ENCODE data around the gene EZH1.

Gene EZH1

GRCh38 chr17:42708588-42708987 is 36.3 kb downstream of the EZH1 start:
- no peak overlapping the region for H3K4me3 Mint-ChIP-seq
- H3K27me3 Mint-ChIP-seq: no peaks in the 10 kb centered on the region
- H3K4me1 Mint-ChIP-seq (ENCODE audit: low read depth): peaks cover 5% of the 10 kb centered on the region
- peaks cover 100% of the 10 kb centered on the region for H3K36me3 Mint-ChIP-seq (ENCODE audit: low read depth)
- H3K27ac Mint-ChIP-seq: no peak overlapping the region
- H3K9me3 Mint-ChIP-seq: no peaks in the 10 kb centered on the region
- intact Hi-C loops (cut with micrococcal nuclease): loop anchor here (10.0 kb wide), 1 partner anchor 124 kb away; no protein-coding TSS in a partner anchor

- Mint-ChIP-seq H3K4me3 (no peak overlapping the region), H3K36me3 (ENCODE audit: low read depth) (peaks cover 100% of the 10 kb centered on the region), H3K27ac (no peak overlapping the region), H3K27me3 (no peaks in the 10 kb centered on the region), H3K9me3 (no peaks in the 10 kb centered on the region), H3K4me1 (ENCODE audit: low read depth) (peaks cover 11% of the 10 kb centered on the region)
- intact Hi-C loops (cut with micrococcal nuclease): loop anchor here (10.0 kb wide), 1 partner anchor 122 kb away; no protein-coding TSS in a partner anchor
These were observed 38.1 kb downstream of the EZH1 start for GRCh38 chr17:42706732-42707131.

- Mint-ChIP-seq H3K9me3 (no peaks in the 10 kb centered on the region), H3K4me3 (no peak overlapping the region), H3K36me3 (ENCODE audit: low read depth) (peaks cover 100% of the 10 kb centered on the region), H3K4me1 (ENCODE audit: low read depth) (peaks cover 11% of the 10 kb centered on the region), H3K27ac (no peak overlapping the region), H3K27me3 (no peaks in the 10 kb centered on the region)
- intact Hi-C loops (cut with micrococcal nuclease): loop anchor here (10.0 kb wide), 1 partner anchor 120 kb away; no protein-coding TSS in a partner anchor
These were observed 39.9 kb downstream of the EZH1 start for GRCh38 chr17:42704837-42705494.

DNA sequence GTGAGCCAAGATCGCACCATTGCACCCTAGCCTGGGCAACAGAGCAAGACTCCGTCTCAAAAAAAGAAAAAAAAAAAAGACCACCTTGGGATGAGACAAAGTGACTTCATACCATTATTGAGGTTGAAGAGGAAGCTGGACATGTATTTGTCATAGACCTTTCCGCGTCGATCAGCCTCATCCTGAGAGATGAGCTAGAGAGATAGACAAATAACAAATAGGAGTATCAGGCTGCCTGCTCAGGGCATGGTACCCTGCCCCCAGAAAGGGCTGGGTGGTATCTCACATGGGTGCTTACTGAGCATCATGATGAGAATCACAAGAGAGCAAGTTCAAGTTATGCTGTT is 40.4 kb downstream of the EZH1 start:
- Mint-ChIP-seq H3K4me3 (no peak overlapping the region), H3K4me1 (ENCODE audit: low read depth) (peaks cover 11% of the 10 kb centered on the region), H3K27me3 (no peaks in the 10 kb centered on the region), H3K9me3 (no peaks in the 10 kb centered on the region), H3K36me3 (ENCODE audit: low read depth) (peaks cover 96% of the 10 kb centered on the region), H3K27ac (no peak overlapping the region)
- intact Hi-C loops (cut with micrococcal nuclease): loop anchor here (10.0 kb wide), 1 partner anchor 120 kb away; no protein-coding TSS in a partner anchor

DNA sequence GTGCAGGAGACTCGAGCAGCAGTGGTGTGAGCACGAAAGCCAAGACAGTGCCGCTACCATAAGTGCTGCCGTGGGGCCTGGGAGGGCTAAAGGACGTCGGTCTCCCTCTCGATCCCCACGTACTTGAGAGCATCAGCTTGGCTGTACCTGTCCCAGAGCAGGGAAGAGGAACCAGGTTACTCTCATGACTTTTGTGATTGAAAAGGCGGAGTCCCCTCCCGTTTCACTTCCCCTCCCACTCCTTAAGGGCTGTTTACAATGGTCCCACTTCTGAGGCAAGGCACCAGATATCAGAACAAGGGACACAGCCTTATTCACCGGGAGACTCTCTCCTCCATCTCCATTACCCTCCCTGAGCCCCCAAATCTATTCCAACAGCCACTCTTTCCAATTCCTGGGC is 42.4 kb downstream of the EZH1 start:
- Mint-ChIP-seq H3K27me3 (no peaks in the 10 kb centered on the region), H3K27ac (no peak overlapping the region), H3K4me3 (no peak overlapping the region), H3K4me1 (ENCODE audit: low read depth) (peaks cover 11% of the 10 kb centered on the region), H3K36me3 (ENCODE audit: low read depth) (peaks cover 96% of the 10 kb centered on the region), H3K9me3 (no peaks in the 10 kb centered on the region)
- intact Hi-C loops (cut with micrococcal nuclease): loop anchor here (10.0 kb wide), 1 partner anchor 118 kb away; no protein-coding TSS in a partner anchor

DNA sequence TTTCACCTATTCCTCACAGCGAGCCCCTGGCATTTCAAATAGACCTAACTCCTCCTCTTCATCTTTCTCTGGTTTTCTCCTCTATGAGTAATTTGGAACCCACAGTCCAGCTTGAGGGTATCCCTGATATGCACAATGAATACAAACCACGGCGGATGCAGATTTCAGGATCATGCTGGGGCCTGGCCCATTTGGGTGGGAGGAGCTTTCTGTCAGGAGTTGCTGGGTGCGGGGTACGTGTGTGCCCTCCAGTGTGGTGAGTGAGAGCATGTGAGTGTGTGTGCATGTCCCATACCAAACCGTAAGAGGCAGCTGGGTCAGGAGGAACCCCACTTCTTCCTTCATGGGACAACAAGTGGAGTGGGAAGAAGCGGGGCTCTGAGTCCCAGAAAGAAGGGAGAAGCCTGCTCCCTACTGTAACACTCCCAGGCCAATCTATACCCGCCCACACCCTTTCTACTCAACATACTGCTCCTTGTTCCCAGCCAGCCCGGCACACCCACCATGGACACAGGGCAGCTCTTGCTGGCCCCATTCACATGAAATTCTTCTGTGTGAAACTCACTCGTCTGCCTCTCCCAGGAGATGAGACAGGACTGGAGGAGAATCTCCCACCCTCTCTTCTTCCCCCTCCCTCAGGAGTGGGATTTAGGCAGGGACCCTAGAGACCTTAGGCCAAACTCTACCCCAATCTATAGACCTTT is 44.1 kb downstream of the EZH1 start:
- peaks cover 91% of the 10 kb centered on the region for H3K36me3 Mint-ChIP-seq (ENCODE audit: low read depth)
- intact Hi-C loops (cut with micrococcal nuclease): loop anchor here (10.0 kb wide), 1 partner anchor 116 kb away; no protein-coding TSS in a partner anchor
- H3K4me3 Mint-ChIP-seq: no peak overlapping the region
- no peak overlapping the region for H3K27ac Mint-ChIP-seq
- H3K27me3 Mint-ChIP-seq: no peaks in the 10 kb centered on the region
- H3K9me3 Mint-ChIP-seq: no peaks in the 10 kb centered on the region
- peaks cover 11% of the 10 kb centered on the region for H3K4me1 Mint-ChIP-seq (ENCODE audit: low read depth)

- peaks cover 81% of the 10 kb centered on the region for H3K36me3 Mint-ChIP-seq (ENCODE audit: low read depth)
These were observed 45.5 kb downstream of the EZH1 start for GRCh38 chr17:42699415-42699740.

DNA sequence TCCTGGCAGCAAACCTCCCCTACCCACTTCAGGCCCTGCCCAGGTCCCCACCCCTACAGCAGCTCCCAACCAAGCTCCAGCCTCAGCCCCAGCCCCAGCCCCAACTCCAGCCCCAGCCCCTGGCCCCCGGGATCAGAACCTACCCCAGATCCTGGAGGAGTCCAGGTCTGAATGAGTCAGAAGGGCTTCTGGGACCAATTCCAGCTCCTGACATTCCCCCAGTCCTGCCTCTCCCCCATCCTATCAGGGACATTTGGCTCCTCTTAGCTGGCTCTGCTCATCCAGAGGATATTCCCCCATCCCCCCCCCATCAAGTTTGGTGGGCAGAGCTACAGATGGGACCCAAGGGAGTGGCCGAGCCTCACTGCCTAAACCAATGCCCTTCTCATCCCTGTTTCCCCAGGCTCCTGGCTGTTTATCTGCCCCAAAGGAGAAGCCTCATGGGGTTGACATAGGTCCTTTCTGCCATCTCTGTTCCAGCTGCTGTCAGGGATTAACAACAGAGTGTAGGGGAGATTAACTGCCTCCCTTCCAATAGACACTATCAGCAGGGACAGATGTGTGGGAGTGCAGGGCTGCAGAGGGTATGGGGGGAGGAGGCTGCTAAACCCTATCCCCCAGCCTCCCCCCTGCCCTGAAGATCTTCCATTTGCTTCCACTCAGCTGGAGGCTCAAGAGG is 46.0 kb downstream of the EZH1 start:
- Mint-ChIP-seq H3K4me1 (ENCODE audit: low read depth) (peaks cover 6% of the 10 kb centered on the region), H3K27ac (no peak overlapping the region), H3K36me3 (ENCODE audit: low read depth) (peaks cover 76% of the 10 kb centered on the region), H3K27me3 (no peaks in the 10 kb centered on the region), H3K4me3 (no peak overlapping the region), H3K9me3 (no peaks in the 10 kb centered on the region)
- intact Hi-C loops (cut with micrococcal nuclease): no loop called here

More at GRCh38 chr17:42699415-42699740, 45.5 kb downstream of the EZH1 start:
- Mint-ChIP-seq H3K27ac (no peak overlapping the region), H3K27me3 (no peaks in the 10 kb centered on the region), H3K9me3 (no peaks in the 10 kb centered on the region), H3K4me3 (no peak overlapping the region), H3K4me1 (ENCODE audit: low read depth) (peaks cover 6% of the 10 kb centered on the region)
- intact Hi-C loops (cut with micrococcal nuclease): no loop called here

GRCh38 chr17:42697108-42697811 is 47.6 kb downstream of the EZH1 start:
- no peak overlapping the region for H3K27ac Mint-ChIP-seq
- H3K4me1 Mint-ChIP-seq (ENCODE audit: low read depth): no peaks in the 10 kb centered on the region
- H3K9me3 Mint-ChIP-seq: no peaks in the 10 kb centered on the region
- peaks cover 59% of the 10 kb centered on the region for H3K36me3 Mint-ChIP-seq (ENCODE audit: low read depth)
- H3K4me3 Mint-ChIP-seq: no peak overlapping the region
- intact Hi-C loops (cut with micrococcal nuclease): no loop called here
- no peaks in the 10 kb centered on the region for H3K27me3 Mint-ChIP-seq

DNA sequence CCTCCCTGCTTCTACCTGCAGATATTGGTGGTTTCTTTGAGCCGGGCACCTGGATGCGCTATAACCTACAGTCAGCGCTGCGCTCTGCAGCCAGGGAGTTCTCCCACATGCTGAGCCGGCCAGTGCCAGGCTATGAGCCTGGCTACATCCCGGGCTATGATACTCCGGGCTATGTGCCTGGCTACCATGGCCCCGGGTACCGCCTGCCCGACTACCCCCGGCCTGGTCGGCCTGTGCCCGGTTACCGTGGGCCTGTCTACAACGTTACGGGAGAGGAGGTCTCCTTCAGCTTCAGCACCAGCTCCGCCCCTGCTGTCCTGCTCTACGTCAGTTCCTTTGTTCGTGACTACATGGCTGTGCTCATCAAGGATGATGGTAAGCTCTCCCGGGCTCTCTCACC is 49.3 kb downstream of the EZH1 start:
- intact Hi-C loops (cut with micrococcal nuclease): no loop called here
- Mint-ChIP-seq H3K4me1 (ENCODE audit: low read depth) (no peaks in the 10 kb centered on the region), H3K36me3 (ENCODE audit: low read depth) (peaks cover 42% of the 10 kb centered on the region), H3K27me3 (peaks cover 2% of the 10 kb centered on the region), H3K27ac (no peak overlapping the region), H3K4me3 (no peak overlapping the region), H3K9me3 (no peaks in the 10 kb centered on the region)

GRCh38 chr17:42694524-42694923 is 50.3 kb downstream of the EZH1 start:
- peaks cover 36% of the 10 kb centered on the region for H3K36me3 Mint-ChIP-seq (ENCODE audit: low read depth)
- intact Hi-C loops (cut with micrococcal nuclease): no loop called here
- no peaks in the 10 kb centered on the region for H3K4me1 Mint-ChIP-seq (ENCODE audit: low read depth)
- H3K27ac Mint-ChIP-seq: no peak overlapping the region
- H3K9me3 Mint-ChIP-seq: no peaks in the 10 kb centered on the region
- H3K4me3 Mint-ChIP-seq: no peak overlapping the region
- H3K27me3 Mint-ChIP-seq: peaks cover 2% of the 10 kb centered on the region

DNA sequence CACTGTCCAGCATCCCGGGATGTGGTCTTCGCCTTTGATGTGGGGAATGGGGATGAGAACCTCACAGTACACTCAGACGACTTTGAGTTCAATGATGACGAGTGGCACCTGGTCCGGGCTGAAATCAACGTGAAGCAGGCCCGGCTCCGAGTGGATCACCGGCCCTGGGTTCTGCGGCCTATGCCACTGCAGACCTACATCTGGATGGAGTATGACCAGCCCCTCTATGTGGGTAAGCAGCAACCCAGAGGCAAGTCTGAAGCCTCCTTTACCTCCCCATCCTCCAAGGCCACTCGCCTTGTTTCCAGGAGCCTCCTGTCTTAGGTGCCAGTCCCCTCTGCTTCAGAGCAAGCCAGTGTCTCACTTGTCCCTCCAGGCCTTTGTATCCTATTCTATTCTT is 52.4 kb downstream of the EZH1 start:
- H3K27ac Mint-ChIP-seq: no peak overlapping the region
- intact Hi-C loops (cut with micrococcal nuclease): no loop called here

GRCh38 chr17:42691021-42691545 is 53.8 kb downstream of the EZH1 start:
- Mint-ChIP-seq H3K4me3 (no peak overlapping the region), H3K27ac (no peak overlapping the region)

More for the DNA sequence above, 52.4 kb downstream of the EZH1 start:
- H3K4me3 Mint-ChIP-seq: no peak overlapping the region
- no peaks in the 10 kb centered on the region for H3K4me1 Mint-ChIP-seq (ENCODE audit: low read depth)
- H3K36me3 Mint-ChIP-seq (ENCODE audit: low read depth): peaks cover 15% of the 10 kb centered on the region
- no peaks in the 10 kb centered on the region for H3K9me3 Mint-ChIP-seq
- peaks cover 2% of the 10 kb centered on the region for H3K27me3 Mint-ChIP-seq

More at GRCh38 chr17:42691021-42691545, 53.8 kb downstream of the EZH1 start:
- H3K27me3 Mint-ChIP-seq: peaks cover 2% of the 10 kb centered on the region
- no peaks in the 10 kb centered on the region for H3K9me3 Mint-ChIP-seq
- no peaks in the 10 kb centered on the region for H3K4me1 Mint-ChIP-seq (ENCODE audit: low read depth)
- peaks cover 6% of the 10 kb centered on the region for H3K36me3 Mint-ChIP-seq (ENCODE audit: low read depth)
- intact Hi-C loops (cut with micrococcal nuclease): no loop called here

Measured in dendritic cell treated with granulocyte-macrophage colony-stimulating factor and Interleukin-4, amounts not matched to agents 40 ng/mL and 50 ng/mL, for 4 days (primary cell).